SK-N-SH (cell line): ENCODE measurements around the gene SP2. TPM values are rescaled to one million over a fixed set of nuclear protein-coding genes. Genes with fewer than 3 reads are reported as not detected.

Source experiments
- CTCF ChIA-PET: fragments of 300-600, 350-600 bp; formaldehyde crosslinking; extraction: SDS; loops from one replicate; lab custom pipeline; 2021; lab: Yijun Ruan, JAX
- POLR2A ChIA-PET: fragments of 350-600 bp; sonication (Branson Sonifier 250); formaldehyde crosslinking; extraction: SDS; loops from one replicate; lab custom pipeline; 2020; ENCODE audit warnings: antibody characterized with exemption, inconsistent platforms; lab: Yijun Ruan, JAX
- DNase-seq: peaks from one replicate; pipeline ENCODE4 v3.0.0; 2012
- H2AFZ ChIP-seq: fragments of 200-600 bp; sonication (generic); 2 replicates; pipeline ENCODE4 v1.8.1; 2016; ENCODE audit warnings: antibody characterized with exemption, mild to moderate bottlenecking, low read depth
- H3F3A ChIP-seq: fragments of 200-600 bp; sonication (generic); replicated peaks from 2 replicates; pipeline ENCODE3; 2016; ENCODE audit warnings: antibody characterized with exemption, mild to moderate bottlenecking; ENCODE audit not compliant: insufficient read depth
- H3K27ac ChIP-seq, 2 experiments: fragments of 200-500 bp in 1 of 2; fragments of 200-600 bp in 1 of 2; sonication (Bioruptor generic) in 1 of 2; sonication (generic), shearing (Covaris generic) in 1 of 2; 2 replicates each; pipeline versions ENCODE4 v1.5.1 to v1.6.1; 2014 to 2016; ENCODE audit warnings: low read depth in 2 of 2, inconsistent platforms in 1 of 2, low read length in 1 of 2, mild to moderate bottlenecking in 1 of 2, mixed read lengths in 1 of 2
- H3K27me3 ChIP-seq: fragments of 200-600 bp; sonication (generic), shearing (Covaris generic); 2 replicates; pipeline ENCODE4 v1.6.1; 2016; ENCODE audit warnings: mixed run types; ENCODE audit not compliant: insufficient read depth
- H3K36me3 ChIP-seq, 2 experiments: fragments of 200-500 bp in 1 of 2; fragments of 200-600 bp in 1 of 2; sonication (Bioruptor generic) in 1 of 2; sonication (generic) in 1 of 2; replicated peaks in 1 of 2; 2 replicates each; pipeline versions ENCODE3 to v1.5.1; 2014 to 2016; ENCODE audit warnings: low read length in 1 of 2, mild to moderate bottlenecking in 1 of 2; ENCODE audit not compliant: insufficient read depth in 2 of 2, control insufficient read depth in 1 of 2
- H3K4me1 ChIP-seq, 2 experiments: fragments of 200-500 bp in 1 of 2; fragments of 200-600 bp in 1 of 2; sonication (Bioruptor generic) in 1 of 2; sonication (generic), shearing (Covaris generic) in 1 of 2; 2 replicates each; pipeline versions ENCODE4 v1.5.1 to v1.6.1; 2014 to 2016; ENCODE audit warnings: low read depth in 1 of 2, low read length in 1 of 2, mixed run types in 1 of 2; ENCODE audit not compliant: insufficient read depth in 2 of 2, control insufficient read depth in 1 of 2
- H3K4me2 ChIP-seq: fragments of 200-600 bp; sonication (generic), shearing (Covaris generic); 2 replicates; pipeline ENCODE4 v1.6.1; 2017; ENCODE audit warnings: mixed run types
- H3K4me3 ChIP-seq, 2 experiments: fragments of 200-500 bp in 1 of 2; fragments of 200-600 bp in 1 of 2; sonication (Bioruptor generic) in 1 of 2; sonication (generic), shearing (Covaris generic) in 1 of 2; 2 replicates each; pipeline versions ENCODE4 v1.5.1 to v1.8.1; 2014 to 2016; ENCODE audit warnings: low read depth in 2 of 2, inconsistent platforms in 1 of 2, low read length in 1 of 2, mild to moderate bottlenecking in 1 of 2, mixed read lengths in 1 of 2, moderate library complexity in 1 of 2
- H3K79me2 ChIP-seq: fragments of 200-600 bp; sonication (generic); 2 replicates; pipeline ENCODE4 v1.8.1; 2017; ENCODE audit warnings: mild to moderate bottlenecking; ENCODE audit not compliant: insufficient read depth
- H3K9ac ChIP-seq: fragments of 200-600 bp; sonication (generic); 2 replicates; pipeline ENCODE4 v1.6.1; 2017; ENCODE audit warnings: mixed run types
- H3K9me2 ChIP-seq: fragments of 200-600 bp; sonication (generic); 2 replicates; pipeline ENCODE4 v1.6.1; 2017; ENCODE audit warnings: mixed run types
- H3K9me3 ChIP-seq: fragments of 200-600 bp; sonication (generic); 2 replicates; pipeline ENCODE4 v1.6.1; 2017; ENCODE audit warnings: mixed run types, mild to moderate bottlenecking, moderate library complexity
- H4K20me1 ChIP-seq: fragments of 200-600 bp; sonication (generic); 2 replicates; pipeline ENCODE4 v1.6.1; 2017; ENCODE audit warnings: mild to moderate bottlenecking, mixed run types; ENCODE audit not compliant: insufficient read depth
- CTCF ChIP-seq: fragments of 200-600 bp; sonication (generic); IDR thresholded peaks from 2 replicates; pipeline ENCODE4 v1.6.1; 2017; ENCODE audit warnings: antibody characterized with exemption, mild to moderate bottlenecking, moderate library complexity
- ELF1 ChIP-seq: IDR thresholded peaks from 2 replicates; pipeline ENCODE4 v1.4.0; 2012
- EZH2phosphoT487 ChIP-seq: fragments of 200-600 bp; sonication (generic); IDR thresholded peaks from 2 replicates; pipeline ENCODE4 v1.6.1; 2017; ENCODE audit warnings: low read depth, mixed run types, mild to moderate bottlenecking, antibody characterized with exemption, moderate library complexity, borderline replicate concordance
- FOSL2 ChIP-seq: IDR thresholded peaks from 2 replicates; pipeline ENCODE4 v1.4.0; 2012; ENCODE audit warnings: low read depth, mild to moderate bottlenecking, moderate library complexity, borderline replicate concordance
- JUND ChIP-seq: IDR thresholded peaks from 2 replicates; pipeline ENCODE4 v1.4.0; 2012
- MAX ChIP-seq: IDR thresholded peaks from 2 replicates; pipeline ENCODE4 v1.4.0; 2012; ENCODE audit warnings: low read depth
- SMC3 ChIP-seq: IDR thresholded peaks from 2 replicates; pipeline ENCODE4 v1.6.1; 2012; ENCODE audit warnings: low read depth, low read length, improper control_type of control experiment
- TCF12 ChIP-seq: IDR thresholded peaks from 2 replicates; pipeline ENCODE4 v1.4.0; 2012
- USF1 ChIP-seq: IDR thresholded peaks from 2 replicates; pipeline ENCODE4 v1.4.0; 2012; ENCODE audit warnings: low read depth, borderline replicate concordance
- ZBTB33 ChIP-seq: IDR thresholded peaks from 2 replicates; pipeline ENCODE4 v1.4.0; 2012; ENCODE audit warnings: low read depth, borderline replicate concordance
- WGBS: methylation state at CpG from one replicate; pipeline ENCODE4 v1.1.6; 2017; ENCODE audit warnings: low lambda C conversion rate; 5-methylcytosine and 5-hydroxymethylcytosine counted together
- polyA plus RNA-seq, 3 experiments: library from polyadenylated mRNA; depleted of rRNA; stranded (reverse); fragments of >200 nt; gene quantifications; 2 replicates each; pipeline ENCODE4 v1.2.3, GENCODE V29; 2012

Gene SP2
- polyA plus RNA-seq, 1 of the 3 experiments (the other 2 are of a cell fraction), result 16.7 TPM

DNA sequence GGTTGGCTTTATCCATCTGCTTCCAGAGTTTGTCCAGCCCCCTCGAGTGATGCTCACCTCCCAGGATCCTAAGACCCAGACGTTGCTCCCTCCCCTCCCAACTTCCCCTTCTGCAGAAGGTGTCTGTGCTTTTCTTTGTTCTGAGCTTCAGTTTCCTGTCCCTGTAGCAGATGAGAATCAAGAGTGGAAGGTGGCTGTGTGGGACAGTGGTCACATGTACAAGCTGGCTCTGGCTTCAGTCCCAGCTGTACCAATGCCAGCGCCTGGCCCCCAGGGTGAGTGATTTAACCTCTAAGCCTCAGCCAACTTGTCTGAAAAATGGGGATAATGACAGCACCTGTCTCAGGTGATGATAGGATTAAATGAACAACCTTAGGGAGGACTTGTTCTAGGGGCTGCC is 53.9 kb downstream of the SP2 start (continued):
- TF ChIP-seq CTCF (no peak), ZBTB33 (no peak)
- TF ChIP-seq, all 33 proteins: peak for 0

- TF ChIP-seq MAX (no peak), FOSL2 (no peak), USF1 (no peak), JUND (no peak), EZH2phosphoT487 (no peak), TCF12 (no peak), SMC3 (no peak), ELF1 (no peak)
- DNase-seq, result no peak
- Histone ChIP-seq H3K27me3 (no peaks in the 10 kb centered on the region), H3K79me2 (no peaks in the 10 kb centered on the region), H3K27ac (no peak overlapping the region), H4K20me1 (no peaks in the 10 kb centered on the region), H3K9me3 (no peaks in the 10 kb centered on the region), H3K4me3 (no peak overlapping the region), H3K36me3 (peaks cover 3 to 24% of the 10 kb centered on the region in 2 experiments), H3K4me1 (peaks cover 4 to 11% of the 10 kb centered on the region in 2 experiments; a peak in 3 of 4 replicates), H3K9ac (no peak overlapping the region), H3F3A (peaks cover 9% of the 10 kb centered on the region), H3K9me2 (no peaks in the 10 kb centered on the region), H3K4me2 (no peak overlapping the region), H2AFZ (no peak overlapping the region)
- WGBS, result 77% methylated on average over 4 of the region's 4 CpGs
- ChIA-PET CTCF (interaction anchor here (1.1 to 41.6 kb wide), 21 partner anchors 6 to 607 kb away, joined by 3 to 1216 read pairs (median 8); partner anchors contain the start of genes CDK5RAP3, PNPO, PRR15L and SCRN2), POLR2A (interaction anchor here (0.5 to 2.1 kb wide), 6 partner anchors 9 to 168 kb away, joined by 3 to 11 read pairs (median 5); partner anchors contain the start of genes CDK5RAP3 and PNPO)
These were observed 54.4 kb downstream of the SP2 start for GRCh38 chr17:47950448-47950847.
